NB4 (cell line): ENCODE results near the gene CLINT1.
A peak's percentile ranks its signal among the peaks of the same experiment; 100 is the strongest.

ENCODE experiments used
- DNase-seq: peaks from one replicate; pipeline ENCODE4 v3.0.0; 2010; ENCODE audit warnings: low read depth
- H3K4me3 ChIP-seq: one replicate; pipeline ENCODE4 v1.5.1; 2011; ENCODE audit warnings: mild to moderate bottlenecking, low read depth, low read length, moderate library complexity
- MYC ChIP-seq: IDR thresholded peaks from 2 replicates; pipeline ENCODE4 v1.6.1; 2011; ENCODE audit warnings: low read depth, low read length
- POLR2A ChIP-seq: IDR thresholded peaks from 2 replicates; pipeline ENCODE4 v1.6.1; 2011; ENCODE audit warnings: mild to moderate bottlenecking; ENCODE audit not compliant: insufficient read length; ENCODE audit errors: extremely low read depth
- TF ChIP-seq, protein P1 (sequence below): IDR thresholded peaks from one replicate; pipeline ENCODE4 v1.5.1; 2012; ENCODE audit warnings: low read depth, low read length
- TF ChIP-seq, protein P2 (sequence below): IDR thresholded peaks from 2 replicates; pipeline ENCODE4 v1.6.1; 2011; ENCODE audit warnings: low read depth, low read length

Gene CLINT1

DNA sequence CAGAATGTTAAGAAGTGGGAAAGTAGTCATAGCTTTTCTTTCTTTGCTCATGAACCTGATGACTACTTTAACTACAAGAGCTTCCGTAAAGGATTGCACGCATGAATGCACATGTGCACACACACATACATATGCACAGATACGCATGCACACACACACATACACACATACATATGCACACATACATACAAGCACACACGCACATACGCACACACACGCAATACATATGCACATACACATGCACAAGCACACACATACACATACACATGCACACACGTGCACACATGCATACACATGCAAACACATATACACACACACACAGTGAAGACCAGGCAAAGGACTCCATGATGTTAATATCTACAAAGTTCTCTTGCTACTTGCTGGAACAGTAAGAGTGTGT, 92.5 kb downstream of the CLINT1 start:
- DNase-seq = no peak
- TF ChIP-seq, protein P1, sequence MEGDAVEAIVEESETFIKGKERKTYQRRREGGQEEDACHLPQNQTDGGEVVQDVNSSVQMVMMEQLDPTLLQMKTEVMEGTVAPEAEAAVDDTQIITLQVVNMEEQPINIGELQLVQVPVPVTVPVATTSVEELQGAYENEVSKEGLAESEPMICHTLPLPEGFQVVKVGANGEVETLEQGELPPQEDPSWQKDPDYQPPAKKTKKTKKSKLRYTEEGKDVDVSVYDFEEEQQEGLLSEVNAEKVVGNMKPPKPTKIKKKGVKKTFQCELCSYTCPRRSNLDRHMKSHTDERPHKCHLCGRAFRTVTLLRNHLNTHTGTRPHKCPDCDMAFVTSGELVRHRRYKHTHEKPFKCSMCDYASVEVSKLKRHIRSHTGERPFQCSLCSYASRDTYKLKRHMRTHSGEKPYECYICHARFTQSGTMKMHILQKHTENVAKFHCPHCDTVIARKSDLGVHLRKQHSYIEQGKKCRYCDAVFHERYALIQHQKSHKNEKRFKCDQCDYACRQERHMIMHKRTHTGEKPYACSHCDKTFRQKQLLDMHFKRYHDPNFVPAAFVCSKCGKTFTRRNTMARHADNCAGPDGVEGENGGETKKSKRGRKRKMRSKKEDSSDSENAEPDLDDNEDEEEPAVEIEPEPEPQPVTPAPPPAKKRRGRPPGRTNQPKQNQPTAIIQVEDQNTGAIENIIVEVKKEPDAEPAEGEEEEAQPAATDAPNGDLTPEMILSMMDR = no peak
- TF ChIP-seq, protein P2, sequence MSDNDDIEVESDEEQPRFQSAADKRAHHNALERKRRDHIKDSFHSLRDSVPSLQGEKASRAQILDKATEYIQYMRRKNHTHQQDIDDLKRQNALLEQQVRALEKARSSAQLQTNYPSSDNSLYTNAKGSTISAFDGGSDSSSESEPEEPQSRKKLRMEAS = no peak
- no peak for TF ChIP-seq POLR2A
- no peak for TF ChIP-seq MYC

DNA sequence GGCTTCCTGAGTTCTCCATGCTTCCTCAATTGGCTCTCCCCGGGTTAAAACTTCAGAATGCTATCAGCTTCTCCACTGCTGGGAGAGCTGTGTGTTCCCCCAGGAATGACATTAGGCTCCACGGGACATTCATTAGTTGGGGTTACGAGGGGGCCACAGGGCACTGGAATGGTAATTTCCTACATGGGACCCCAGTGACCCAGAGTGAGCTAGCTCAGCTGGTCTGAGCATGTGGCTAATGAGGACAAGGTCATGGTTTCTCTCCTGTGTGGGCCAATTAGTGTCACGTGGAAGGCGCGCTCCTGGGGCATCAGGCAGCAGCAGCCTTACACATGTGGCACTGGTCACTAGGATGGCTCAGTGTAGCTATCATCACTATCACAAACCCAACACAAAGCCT, 94.4 kb downstream of the CLINT1 start:
- DNase-seq = no peak
- TF ChIP-seq, protein P2 = no peak
- TF ChIP-seq MYC (no peak), POLR2A (no peak)
- TF ChIP-seq, protein P1 = no peak
- H3K4me3 ChIP-seq = no peak overlapping the region

More for the DNA sequence above, 92.5 kb downstream of the CLINT1 start:
- H3K4me3 ChIP-seq = no peak overlapping the region

DNA sequence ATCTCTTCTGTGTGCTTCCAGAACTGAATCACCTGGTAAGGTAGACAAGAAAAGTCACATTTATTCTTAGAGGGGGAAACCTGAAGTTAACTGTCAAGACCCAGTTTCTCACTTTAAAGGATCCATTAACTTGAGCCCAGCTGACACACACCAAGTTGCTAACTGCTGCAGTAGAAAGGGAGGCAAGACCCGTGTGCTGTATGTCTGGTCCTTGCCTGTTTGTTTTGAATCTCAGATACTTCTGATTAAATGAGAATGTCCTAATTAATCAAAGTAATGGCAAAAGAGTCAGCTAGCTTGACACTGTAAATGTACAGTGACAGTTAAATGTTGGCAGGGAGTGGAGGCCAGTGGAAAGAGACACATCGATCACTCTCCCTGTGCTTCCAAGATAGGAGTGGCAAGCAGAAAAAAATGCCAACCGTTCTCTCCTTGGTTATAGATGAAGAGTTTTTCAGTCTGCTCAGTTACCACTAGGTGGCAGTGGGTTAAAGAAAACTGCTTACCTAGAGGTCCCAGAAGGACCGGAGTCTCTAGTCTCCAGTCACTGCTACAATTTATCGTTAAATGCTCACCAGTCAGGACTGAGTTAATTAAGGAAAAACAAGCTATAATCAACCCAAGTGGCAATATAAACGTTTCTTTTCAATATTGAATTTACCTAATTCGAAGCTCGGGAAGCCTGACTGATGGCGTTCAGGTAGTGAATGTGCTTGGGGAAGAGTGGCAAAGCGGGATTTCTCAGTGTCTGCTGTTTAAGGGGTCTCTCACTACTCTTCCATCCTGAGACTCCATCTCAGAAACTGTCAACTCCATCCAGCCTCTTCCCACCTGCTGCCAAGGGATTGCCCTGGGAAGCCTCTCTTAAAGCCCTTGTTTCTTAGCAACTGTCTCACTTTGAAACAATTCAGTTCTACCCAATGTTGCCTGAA, 97.0 kb downstream of the CLINT1 start:
- DNase-seq = peak; percentile 64
- H3K4me3 ChIP-seq = no peak overlapping the region
- TF ChIP-seq MYC = no peak
- TF ChIP-seq, protein P2 = no peak
- TF ChIP-seq, protein P1 = peak; percentile 66

DNA sequence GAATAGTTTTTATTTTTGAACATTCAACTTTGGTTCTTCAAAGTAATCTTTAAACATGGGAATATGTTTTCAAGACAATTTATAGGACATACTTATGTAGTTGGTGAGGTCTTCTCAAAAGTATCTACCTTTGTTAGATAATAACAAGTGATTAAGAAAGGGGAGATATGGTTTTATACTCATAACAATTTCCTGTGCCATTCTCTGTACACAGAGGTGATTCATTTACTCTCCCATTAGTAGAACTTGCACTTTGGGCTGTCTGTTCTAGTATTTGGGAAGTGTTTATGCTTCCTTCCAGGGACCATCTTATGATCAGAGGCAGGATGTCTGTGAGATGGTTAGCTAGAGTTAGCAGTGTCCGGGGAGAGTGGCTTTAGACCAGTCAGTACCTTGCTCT, 100.2 kb downstream of the CLINT1 start:
- TF ChIP-seq, protein P2 = no peak
- TF ChIP-seq MYC = no peak
- no peak for TF ChIP-seq POLR2A
- TF ChIP-seq, protein P1 = no peak
- no peak for DNase-seq
- H3K4me3 ChIP-seq = no peak overlapping the region

DNA sequence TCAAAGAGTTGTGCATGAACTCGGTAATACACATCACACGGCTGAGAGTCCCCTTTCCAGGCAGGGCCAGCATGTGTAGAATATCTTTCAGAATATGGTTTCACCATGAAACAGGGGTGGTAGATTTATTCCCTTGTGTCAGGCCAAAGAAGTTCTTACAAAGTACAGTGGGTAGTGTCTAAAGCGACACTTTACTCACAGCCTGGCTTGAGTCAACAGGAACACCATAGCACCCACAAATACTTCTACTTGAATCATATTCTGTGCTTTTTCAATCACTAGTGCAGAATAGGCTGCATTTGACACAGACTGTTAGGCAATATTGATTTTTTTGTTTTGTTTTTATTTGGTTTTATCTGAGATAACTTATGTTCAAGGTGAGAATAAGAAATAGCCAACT, 102.8 kb downstream of the CLINT1 start:
- TF ChIP-seq, protein P2 = no peak
- no peak for TF ChIP-seq MYC
- DNase-seq = no peak
- no peak overlapping the region for H3K4me3 ChIP-seq

DNA sequence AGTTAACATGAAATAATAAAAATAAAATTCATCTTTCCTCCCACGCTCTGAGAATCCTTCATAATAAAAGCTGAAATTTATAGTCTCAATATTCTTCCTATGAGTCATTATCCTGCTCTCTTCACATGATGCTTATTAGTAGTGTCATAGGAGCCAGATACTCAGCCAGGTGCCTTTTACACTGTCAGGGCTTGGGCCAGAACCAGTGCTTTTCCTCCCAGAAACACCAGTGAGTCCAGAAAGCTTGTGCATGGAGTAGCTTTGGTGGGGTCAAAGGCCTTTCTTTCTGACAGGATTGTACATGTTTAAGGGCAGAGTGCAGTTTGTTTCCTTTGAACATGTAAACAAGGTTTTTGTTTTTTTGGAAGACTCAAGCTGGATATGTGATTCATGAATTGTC, 108.6 kb downstream of the CLINT1 start:
- TF ChIP-seq, protein P2 = no peak
- TF ChIP-seq, protein P1 = no peak
- no peak for TF ChIP-seq MYC
- TF ChIP-seq POLR2A = no peak
- H3K4me3 ChIP-seq = no peak overlapping the region
- no peak for DNase-seq
